Prostate gland (tissue), 2 donors: ENCODE measurements around the gene FRMD4A.

Experiments
- CTCF ChIP-seq, 4 experiments: fragments of 200-600 bp in 2 of 4; fragments of 450-650 bp in 2 of 4; sonication (generic) in 2 of 4; IDR thresholded peaks; 1 replicate in 3 of 4; 2 replicates in 1 of 4; pipeline ENCODE4 v1.5.1; 2016 to 2019; ENCODE audit warnings: antibody characterized with exemption in 4 of 4, mild to moderate bottlenecking in 2 of 4, moderate library complexity in 2 of 4
- POLR2A ChIP-seq: fragments of 450-650 bp; IDR thresholded peaks from one replicate; pipeline ENCODE4 v1.6.1; 2016; ENCODE audit warnings: antibody characterized with exemption, mild to moderate bottlenecking
- POLR2AphosphoS5 ChIP-seq: sonication (generic); formaldehyde crosslinking; IDR thresholded peaks from one replicate; pipeline ENCODE4 v1.6.1; 2017; ENCODE audit warnings: antibody characterized with exemption

DNA sequence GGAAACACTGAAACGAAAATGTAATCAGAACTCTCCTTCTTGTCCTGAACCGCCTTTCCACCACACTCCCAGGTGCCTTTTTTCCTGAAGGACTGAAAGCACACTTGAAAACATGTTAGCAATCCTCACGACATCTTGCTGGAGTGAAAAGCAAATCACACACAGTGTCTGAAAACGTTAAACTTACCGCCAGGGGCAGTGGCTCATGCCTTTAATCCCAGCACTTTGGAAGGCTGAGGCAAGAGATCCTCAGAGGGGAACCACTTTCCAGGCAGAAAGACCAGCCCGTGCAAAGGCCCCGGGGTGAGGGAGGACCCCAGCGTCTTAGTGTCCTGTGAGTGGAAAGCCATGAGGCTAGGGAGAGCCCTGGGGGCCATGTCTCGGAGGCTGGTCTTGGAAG is 533.6 kb downstream of the FRMD4A start:
- no peak for TF ChIP-seq CTCF (IDR thresholded peaks at IDR 0.05)
- TF ChIP-seq POLR2A: no peak
- no peak for TF ChIP-seq POLR2AphosphoS5
